ENCODE results near the gene FJX1.

The FJX1 gene, protein sequence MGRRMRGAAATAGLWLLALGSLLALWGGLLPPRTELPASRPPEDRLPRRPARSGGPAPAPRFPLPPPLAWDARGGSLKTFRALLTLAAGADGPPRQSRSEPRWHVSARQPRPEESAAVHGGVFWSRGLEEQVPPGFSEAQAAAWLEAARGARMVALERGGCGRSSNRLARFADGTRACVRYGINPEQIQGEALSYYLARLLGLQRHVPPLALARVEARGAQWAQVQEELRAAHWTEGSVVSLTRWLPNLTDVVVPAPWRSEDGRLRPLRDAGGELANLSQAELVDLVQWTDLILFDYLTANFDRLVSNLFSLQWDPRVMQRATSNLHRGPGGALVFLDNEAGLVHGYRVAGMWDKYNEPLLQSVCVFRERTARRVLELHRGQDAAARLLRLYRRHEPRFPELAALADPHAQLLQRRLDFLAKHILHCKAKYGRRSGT

DNA sequence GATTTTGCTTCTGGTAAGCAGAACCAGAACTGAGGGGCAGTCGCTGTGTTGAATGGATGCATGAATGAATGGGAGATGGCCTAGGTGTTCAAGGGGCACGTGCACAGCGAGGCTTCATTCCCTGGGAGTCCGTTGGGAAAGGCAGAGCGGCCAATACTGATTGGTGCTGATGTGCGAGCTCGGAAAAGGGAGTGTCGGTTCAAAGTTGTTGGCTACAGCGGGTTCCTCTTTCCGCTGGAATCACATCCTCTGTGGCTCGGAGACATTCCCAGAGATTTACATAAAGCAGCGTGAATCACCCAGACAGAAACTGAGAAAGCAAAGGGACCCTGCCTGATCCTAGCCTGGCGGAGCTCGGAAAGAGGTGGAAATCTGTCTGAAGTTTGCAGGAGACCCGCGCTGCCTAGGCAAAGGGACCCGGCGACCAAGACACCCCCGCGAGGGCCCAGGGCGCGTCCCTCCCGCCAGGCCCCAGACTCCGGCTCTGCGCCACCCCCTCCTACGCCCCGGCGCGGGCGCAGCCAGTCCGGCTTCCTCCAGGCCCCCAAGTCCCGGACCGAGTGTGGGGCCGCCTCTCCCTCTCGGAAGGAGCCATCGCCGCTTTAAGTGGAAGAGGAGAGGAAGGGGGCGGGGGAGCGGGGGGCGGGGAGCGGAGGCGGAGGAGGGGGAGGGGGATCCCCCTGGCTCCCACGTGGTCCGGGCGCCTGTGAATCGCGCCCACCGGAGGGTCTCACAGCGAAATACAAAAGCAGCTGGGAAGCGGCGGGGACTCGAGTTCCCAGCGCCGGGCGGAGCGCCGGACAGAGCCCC, at the start of gene FJX1:
FJX1 (plus strand) TSS at position 774 of the 810 bp plus-strand sequence. CDS start 177 bp downstream, outside the sequence.
- peak; percentile 56 for DNase-seq (ENCODE audit: extremely low read depth, low read depth)
- TF ChIP-seq, protein P1, sequence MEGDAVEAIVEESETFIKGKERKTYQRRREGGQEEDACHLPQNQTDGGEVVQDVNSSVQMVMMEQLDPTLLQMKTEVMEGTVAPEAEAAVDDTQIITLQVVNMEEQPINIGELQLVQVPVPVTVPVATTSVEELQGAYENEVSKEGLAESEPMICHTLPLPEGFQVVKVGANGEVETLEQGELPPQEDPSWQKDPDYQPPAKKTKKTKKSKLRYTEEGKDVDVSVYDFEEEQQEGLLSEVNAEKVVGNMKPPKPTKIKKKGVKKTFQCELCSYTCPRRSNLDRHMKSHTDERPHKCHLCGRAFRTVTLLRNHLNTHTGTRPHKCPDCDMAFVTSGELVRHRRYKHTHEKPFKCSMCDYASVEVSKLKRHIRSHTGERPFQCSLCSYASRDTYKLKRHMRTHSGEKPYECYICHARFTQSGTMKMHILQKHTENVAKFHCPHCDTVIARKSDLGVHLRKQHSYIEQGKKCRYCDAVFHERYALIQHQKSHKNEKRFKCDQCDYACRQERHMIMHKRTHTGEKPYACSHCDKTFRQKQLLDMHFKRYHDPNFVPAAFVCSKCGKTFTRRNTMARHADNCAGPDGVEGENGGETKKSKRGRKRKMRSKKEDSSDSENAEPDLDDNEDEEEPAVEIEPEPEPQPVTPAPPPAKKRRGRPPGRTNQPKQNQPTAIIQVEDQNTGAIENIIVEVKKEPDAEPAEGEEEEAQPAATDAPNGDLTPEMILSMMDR (IDR thresholded peaks at IDR 0.05; ENCODE audit: low read depth, low read length), result no peak

DNA sequence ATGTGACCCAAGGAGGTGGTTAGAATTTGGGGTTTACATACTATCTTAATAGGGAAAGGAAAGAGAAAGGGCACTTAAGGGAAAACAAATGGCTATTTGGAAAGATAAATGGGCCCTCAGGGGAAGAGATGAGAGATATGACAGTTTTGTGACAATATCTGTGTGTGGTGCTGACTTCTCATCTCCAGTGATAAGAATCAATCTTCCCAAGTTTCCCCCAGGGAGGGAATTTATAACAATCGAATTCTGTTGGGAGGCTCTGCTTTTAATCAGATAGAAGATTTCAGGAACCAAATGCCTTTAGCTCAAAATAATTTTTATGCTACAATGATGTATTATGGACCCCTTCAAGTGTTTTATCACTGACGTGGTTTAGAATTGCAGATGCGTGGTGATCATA, 46.6 kb upstream of the FJX1 start:
- DNase-seq (ENCODE audit: extremely low read depth, low read depth), result no peak
- TF ChIP-seq, protein P1 (IDR thresholded peaks at IDR 0.05; ENCODE audit: low read depth, low read length), result no peak

DNA sequence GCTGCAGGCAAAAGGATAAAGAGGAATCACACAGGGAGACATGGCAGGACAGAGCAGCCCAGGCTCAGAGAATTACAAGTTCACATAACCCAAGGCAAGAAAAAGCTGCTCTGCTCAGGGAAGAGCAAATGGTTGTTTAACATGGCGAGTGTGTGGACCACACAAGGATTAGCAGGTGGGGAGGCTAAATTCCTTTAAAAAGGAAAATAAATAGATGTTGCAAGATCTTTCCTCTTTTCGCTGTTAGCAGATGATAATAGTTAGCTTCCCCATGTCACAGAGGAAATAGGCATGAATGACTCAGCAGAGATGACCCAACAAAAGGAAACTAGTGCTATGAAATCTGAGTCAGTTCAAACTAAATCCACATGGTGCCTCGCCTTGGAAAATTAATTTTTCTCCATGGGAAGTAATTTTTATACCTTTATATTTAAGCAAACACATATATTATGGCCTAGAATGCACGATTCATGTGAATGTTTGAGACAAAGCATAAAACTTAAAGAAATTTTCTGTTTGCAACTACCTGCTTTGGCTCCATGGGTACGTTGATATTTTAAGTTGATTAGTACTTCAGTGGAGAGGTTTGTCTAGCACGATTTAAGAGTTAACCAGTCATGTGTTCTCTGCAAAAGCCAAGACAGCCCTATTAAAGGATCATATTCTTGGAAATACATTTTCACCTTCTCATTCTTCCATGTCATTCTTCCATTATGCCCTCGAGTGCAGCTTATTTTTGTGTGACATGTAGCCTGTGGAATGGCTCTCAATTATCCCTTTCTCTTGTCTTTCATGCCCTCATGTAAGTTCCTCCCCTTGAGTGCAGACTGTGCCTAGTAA, 38.5 kb upstream of the FJX1 start:
- DNase-seq (ENCODE audit: extremely low read depth, low read depth), result peak; percentile 90
- TF ChIP-seq, protein P1 (IDR thresholded peaks at IDR 0.05; ENCODE audit: low read depth, low read length), result no peak

DNA sequence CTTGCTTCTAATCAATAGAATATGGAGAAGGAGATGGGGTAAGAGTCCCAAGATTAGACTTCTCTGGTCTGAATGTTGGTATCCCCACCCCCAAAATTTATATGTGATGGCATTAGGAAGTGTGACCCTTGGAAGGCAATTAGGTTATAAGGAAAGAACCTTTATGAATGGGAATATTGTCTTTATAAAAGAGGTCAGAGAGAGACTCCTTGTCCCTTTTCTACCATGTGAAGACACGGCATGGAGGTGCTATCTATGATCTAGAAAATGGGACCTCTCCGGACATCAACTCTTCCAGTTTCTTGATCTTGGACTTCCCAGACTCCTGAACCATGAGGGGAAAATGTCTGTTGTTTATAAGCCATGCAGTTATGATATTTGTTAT, 37.9 kb upstream of the FJX1 start:
- no peak for DNase-seq (ENCODE audit: extremely low read depth, low read depth)
- TF ChIP-seq, protein P1 (IDR thresholded peaks at IDR 0.05; ENCODE audit: low read depth, low read length), result no peak

DNA sequence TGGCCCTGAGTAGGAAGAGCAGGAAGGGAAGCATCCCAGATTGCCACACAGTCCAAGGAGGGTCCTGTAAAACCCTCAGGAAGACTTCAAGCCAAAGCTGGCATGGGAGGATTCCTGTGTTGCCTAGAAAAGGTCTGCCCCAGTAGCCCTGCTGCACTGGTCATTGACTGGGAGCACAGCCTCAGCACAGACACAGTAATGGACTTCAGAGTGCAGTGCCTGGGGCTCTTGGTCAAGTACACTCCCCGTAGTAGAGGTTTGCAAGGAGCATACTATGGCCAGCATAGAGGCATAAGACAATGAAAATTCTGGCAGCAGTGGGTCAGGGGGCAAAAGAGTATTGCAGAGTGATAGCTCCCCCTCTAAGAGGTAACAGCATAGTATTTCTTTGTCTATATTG, 36.2 kb upstream of the FJX1 start:
- TF ChIP-seq, protein P1 (IDR thresholded peaks at IDR 0.05; ENCODE audit: low read depth, low read length), result no peak

DNA sequence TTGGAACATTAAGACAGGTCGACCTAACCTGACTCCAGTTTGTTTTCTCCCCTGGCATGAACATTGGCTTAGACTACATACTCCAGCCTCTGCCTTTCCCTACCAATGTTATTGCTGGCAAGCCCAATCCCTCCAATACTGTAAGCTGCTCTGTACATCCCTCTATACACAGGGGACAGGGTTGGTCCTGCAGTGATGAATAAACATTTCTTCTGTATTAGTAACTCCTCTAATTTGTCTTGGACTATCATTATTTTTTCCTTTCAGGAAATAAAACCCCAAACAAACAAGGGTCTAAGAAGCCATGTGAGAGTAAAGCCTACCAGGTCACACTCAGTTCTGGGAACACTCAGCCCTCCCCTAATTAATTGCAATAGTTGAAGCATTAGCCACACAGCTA, 35.1 kb upstream of the FJX1 start:
- TF ChIP-seq, protein P1 (IDR thresholded peaks at IDR 0.05; ENCODE audit: low read depth, low read length), result no peak
- no peak for DNase-seq (ENCODE audit: extremely low read depth, low read depth)

More for the DNA sequence above, 36.2 kb upstream of the FJX1 start:
- DNase-seq (ENCODE audit: extremely low read depth, low read depth), result no peak
